HG03342 (cell line): ENCODE measurements around the gene COL26A1.

ENCODE experiments used
- ATAC-seq: cut with Tn5 transposase; IDR thresholded peaks from one replicate; pipeline ENCODE4 v1.9.1; 2021; ENCODE audit warnings: mild to moderate bottlenecking, moderate library complexity; ENCODE audit not compliant: unreplicated experiment

The COL26A1 gene

DNA sequence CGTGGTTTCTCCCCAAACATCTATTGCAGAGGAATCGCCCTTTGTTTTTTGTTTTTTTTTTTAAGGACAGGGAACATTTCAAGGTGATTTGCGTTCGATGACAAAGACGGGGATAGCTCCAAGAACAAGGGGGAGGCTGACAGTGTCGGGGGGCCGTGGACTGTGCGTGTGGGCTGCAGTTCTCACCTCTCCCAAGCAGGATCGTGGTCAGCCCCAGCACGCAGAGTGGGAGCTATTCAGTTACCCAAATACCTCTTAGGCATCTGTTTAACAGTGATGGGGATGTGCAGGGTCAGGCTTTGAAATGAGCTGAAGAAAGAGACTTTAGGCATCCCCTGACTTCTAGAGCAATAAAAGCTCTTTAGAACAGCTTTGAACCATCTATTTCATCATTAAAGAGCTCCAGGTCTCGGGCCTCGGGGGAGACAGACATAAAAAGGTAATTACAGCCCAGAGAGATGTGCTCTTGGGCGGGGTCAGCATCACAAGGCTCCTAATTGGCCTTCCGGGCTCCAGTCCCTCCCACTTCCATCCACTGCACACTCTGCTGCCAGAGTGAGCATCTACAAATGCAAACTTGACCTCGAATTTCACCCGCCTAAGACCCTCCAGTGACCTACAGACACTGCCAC lies 169.2 kb downstream of the COL26A1 start:
- no peak for ATAC-seq

GRCh38 chr7:101532400-101533102 lies 169.9 kb downstream of the COL26A1 start:
- no peak for ATAC-seq

DNA sequence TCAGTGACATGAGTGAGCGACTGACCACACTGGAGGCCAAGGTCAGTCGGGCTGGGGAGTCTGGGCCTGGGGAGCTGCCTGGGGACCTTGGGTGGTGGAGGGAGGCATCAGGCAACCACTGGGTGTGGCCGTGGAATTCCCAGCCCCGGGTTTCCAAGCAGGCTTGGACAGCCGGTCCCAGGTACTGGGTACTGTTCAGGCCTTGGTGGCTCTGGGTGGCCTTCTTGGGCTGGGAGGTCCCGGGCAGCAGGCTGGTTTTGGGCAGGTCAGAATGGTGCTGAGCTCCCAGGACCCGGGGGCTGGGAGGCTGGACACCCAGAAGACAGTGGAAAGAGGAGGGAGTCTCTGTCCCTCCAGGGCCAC lies 170.4 kb downstream of the COL26A1 start:
- ATAC-seq: no peak

DNA sequence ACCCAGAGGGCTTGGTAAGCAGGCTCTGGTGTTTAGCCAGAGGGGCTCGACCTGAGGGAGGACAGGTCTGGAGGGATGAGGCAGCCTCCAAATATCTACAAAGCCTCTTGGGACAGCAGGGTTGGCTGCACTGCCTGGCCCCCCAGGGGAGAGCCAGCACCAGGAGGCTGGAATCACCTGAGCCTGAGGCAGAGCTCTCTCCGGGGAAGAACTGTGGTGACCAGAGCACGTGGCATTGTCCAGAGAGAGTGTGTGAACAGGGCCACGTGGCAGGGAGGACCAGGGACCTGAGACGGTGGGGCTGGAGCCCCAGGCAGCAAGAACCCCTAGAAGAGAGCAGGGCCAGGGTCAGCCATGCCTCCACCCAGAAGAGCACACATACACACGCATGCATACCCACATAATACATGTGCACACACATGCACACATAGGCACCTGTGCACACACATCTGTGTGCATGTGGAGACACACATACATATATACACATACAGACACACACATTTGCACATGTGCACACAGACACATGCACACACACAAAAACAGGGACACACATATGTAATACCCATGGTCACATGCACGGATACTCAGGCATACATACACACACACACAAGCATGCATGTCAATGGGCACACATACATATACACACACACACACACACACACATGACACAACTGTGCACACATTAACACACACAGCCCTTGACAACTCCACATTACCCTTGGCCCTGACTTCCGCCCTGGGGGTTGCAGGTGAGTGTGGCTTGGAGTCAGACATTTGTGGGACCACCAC lies 171.5 kb downstream of the COL26A1 start:
- no peak for ATAC-seq

DNA sequence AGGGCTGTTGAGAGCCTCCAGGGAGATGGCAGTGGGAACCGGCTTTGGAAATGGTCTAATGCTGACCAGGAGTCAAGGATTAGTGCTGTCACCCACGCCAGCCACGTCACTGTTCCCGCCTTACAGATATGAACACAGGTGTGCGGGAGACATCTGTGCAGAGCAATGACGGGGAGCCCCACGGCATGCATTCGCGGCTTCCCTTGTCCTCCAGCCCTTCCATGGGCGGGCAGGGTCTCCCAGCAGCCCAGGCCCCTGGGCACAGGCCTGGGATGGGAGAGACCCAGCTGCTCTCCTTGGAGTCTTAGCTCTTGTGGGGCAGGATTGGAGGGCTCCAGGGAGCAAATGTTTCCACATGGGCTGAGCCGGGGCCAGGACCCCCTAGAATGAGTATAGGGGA lies 172.2 kb downstream of the COL26A1 start:
- no peak for ATAC-seq

- no peak for ATAC-seq
Measured at GRCh38 chr7:101535351-101535751, 172.7 kb downstream of the COL26A1 start.

GRCh38 chr7:101536232-101536631 lies 173.6 kb downstream of the COL26A1 start:
- no peak for ATAC-seq

GRCh38 chr7:101536668-101537067 lies 174.0 kb downstream of the COL26A1 start:
- ATAC-seq: no peak

DNA sequence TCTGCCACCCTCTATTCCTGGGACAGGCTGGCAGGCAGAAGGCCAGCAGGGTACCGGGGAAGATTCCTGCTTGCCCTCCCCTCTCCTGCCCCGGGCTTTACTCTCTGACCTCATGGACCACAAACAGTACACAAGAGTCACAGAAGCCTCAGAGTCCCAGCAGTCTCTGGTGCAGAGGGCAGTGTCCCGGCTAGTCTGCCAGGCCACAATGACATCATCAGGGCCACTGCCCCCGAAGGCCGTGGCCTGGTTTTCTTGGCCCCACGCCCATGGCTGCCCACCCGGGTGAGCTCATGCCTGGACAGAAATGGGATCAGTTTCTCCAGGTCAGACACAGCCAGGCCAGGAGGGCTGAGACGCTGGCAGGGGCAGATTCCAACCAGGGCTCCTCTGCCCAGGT lies 174.5 kb downstream of the COL26A1 start:
- no peak for ATAC-seq

- no peak for ATAC-seq
Measured at GRCh38 chr7:101537935-101538595, 175.4 kb downstream of the COL26A1 start.

- ATAC-seq: no peak
Measured at GRCh38 chr7:101538596-101539459, 176.2 kb downstream of the COL26A1 start.

DNA sequence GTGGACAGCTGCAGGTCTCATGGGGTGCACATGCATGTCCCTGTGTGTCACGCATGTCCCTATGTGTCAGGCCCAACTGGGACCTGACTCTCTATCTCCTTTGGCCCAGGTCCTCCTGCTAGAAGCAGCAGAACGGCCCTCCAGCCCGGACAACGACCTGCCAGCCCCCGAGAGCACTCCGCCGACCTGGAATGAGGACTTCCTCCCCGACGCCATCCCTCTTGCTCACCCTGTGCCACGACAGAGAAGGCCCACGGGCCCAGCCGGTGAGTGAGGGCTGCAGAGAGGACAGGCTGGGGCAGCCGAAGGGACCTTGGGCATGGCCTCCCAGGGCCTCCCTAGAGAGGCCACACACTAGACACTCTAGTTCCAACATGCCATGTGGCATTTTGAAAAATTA lies 177.1 kb downstream of the COL26A1 start:
- no peak for ATAC-seq

DNA sequence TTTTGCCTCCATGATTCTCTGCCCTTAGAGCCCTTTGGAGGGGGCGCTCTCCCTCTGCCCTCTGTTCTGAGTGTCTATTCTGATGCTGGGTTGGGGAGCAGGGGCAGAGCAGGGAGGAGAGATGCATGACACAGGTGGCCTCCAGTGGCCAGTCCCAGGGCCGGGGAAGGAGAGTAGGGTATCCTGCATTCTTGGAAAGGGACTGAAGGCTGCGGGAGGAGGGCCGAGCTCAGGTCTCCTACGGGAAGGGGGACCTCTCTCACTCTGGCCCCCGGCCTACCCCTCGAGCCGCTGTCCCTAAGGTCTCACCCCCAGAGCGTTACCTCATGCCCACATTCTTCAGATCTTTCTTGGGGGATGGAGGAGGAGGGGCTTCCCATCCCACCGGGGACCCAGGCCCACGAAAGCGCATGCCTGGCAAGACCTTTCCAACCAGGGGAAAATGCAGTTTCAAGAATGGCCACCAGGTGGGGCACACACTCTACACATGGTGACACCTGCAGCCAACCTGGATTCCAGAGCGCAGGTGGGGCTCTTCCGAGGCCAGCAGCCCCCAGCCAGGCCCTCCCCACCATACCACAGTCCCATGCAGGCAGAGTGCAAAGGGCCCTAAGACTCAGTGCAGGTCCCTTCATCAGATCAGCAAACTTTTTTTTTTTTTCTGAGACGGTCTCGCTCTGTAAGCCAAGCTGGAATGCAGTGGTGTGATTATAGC lies 180.0 kb downstream of the COL26A1 start:
- ATAC-seq: no peak

- no peak for ATAC-seq
Measured at GRCh38 chr7:101543242-101543766, 180.6 kb downstream of the COL26A1 start.

DNA sequence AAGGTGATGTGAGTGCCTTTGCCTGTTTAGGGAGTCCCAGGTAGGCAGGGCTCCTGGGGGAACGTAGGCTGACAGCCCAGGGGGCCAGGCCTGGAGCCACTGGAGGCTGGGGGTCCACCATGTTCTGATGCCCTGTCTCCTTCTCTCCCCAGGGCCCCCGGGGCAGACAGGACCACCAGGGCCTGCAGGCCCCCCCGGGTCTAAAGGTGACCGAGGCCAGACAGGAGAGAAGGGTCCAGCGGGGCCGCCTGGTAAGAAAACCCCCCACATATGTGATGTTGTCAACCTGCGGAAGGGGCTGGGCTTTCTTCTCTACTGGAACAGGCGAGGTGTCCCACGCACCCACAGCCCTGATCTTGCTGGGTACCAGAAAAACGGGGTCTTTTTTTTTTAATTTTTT lies 181.2 kb downstream of the COL26A1 start:
- no peak for ATAC-seq

- ATAC-seq: no peak
Measured at GRCh38 chr7:101545441-101546190, 182.9 kb downstream of the COL26A1 start.

DNA sequence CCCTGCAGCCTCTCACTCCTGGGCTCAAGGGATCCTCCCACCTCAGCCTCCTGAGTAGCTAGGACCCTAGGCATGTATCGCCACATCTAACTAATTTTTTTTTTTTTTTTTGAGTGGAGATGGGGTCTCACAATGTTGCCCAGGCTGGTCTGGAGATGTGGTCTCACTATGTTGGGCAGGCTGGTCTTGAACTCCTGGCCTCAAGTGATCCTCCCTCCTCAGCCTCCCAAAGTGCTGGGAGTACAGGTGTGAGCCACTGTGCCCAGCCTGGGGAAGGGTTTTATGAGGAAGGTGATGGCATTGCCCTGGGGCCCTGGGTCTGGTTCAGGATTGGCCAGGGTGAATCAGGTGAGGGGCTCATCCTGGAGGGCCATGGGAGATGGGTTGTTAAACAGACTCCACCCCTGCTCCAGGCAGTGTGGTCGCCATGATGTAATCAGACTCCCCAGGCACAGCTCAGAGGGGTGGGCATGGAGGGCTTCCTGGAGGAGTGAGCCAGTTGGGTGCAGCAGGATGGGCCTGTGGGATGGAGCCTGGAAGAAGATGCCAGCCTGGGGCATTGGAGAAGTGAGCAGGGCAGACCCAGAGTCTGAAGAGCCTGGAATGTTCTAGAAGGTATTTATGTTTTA lies 183.7 kb downstream of the COL26A1 start:
- no peak for ATAC-seq
